CD1c-positive myeloid dendritic cell (primary cell): Measurements from ENCODE around the gene DLGAP1.
A peak's percentile ranks its signal among the peaks of the same experiment; 100 is the strongest.
"Not testable (repeated sequence)": the region's sequence is repeated elsewhere in the genome, so short reads cannot be mapped to it uniquely, and the experiment has no call there.

Experiments used
- DNase-seq: peaks from one replicate; pipeline ENCODE4 v3.0.0-alpha.2; 2016; ENCODE audit errors: extremely low spot score

Gene DLGAP1

DNA sequence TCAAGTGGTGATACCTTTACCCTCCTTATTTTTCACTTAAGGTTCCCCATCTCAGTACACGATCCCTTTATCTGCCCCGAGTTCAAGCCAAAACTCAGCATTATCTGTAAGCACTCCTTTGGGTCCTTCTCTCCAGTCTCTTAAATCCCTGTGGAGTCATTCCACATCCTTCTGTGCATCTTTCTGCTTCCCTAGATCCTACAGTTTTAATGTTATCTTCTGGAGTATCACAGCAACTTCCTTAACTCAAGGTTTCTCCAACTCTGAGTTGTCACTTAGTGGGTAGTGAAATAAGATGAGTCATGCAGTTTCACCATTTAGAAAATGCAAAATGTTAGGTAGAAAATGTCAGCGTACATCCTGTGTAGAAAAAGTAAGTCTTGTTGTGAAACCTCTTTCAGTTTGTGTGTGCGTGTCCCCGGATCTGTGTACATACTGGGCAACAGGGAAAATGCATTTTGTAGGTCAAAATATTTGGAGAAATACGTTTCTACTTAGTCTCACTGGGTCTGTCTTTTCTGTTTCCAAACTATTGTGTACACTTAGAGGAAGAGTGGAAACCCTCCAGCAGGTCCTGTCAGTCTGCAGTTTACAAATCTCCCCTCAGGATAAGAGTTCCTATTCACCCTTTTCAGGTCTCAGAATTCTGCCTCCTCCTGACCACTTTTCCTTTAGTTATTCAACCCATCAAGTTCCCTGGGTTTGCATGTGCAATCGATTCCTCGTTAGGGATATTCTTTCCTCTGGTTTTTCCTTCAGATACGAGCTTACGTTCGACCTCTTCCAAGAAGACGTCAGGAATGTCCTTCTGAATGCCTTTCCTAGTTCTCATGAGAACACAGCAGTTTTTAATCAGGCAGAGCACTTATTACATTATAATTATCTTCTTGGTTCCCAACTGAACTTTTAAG is 850.4 kb downstream of the DLGAP1 start:
- peak; percentile 92 for DNase-seq

DNA sequence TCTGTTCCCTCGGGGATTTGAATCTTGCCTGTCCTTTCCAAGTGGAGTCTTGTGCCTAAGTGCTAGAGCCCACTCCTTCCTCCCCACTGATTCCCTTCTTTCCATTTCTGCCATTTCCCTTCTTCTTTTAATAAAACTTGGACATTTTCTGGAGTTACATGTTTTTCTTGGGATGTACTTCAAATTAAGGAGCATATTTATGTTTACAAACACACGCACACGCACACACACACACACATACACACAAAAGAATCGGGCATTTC is 850.9 kb downstream of the DLGAP1 start:
- DNase-seq: no peak

DNA sequence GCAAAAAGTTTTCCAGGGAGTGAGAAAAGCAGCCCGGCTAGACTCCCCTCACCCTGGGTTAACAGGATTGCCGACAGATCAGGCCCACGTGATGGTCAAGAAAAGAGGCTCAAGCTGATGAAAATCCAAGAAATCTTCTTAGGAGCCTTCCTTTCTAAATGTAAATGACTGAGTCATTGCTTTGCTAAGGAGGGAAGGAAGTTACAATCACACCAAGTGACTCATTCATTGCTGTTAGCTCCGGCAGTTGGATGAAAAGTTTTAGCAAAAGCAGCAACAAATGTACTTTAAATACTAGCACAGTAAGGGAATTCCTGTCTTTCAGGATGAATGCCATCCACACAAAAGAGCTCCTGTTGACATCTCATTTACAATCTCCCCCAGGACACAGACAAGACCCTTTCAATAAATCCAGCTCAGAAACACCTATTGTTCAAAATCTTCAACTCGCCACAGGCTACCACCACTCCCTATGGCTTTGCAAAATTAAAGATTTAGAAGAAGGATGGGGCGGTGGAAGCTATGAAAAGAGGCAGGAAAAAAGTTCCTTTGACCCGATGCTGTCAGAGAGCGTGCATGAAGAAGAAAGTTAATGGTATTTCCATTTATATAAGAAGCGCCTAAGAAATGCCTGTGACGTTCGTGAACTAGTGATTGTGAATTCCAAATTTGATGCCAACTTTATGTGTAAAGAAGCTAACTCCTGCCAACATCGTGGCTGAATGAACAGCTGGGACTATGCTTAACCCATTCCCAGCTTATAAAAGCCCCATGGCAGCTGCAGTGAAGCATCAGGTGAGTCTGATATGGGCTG is 851.5 kb downstream of the DLGAP1 start:
- DNase-seq: peak; percentile 87

DNA sequence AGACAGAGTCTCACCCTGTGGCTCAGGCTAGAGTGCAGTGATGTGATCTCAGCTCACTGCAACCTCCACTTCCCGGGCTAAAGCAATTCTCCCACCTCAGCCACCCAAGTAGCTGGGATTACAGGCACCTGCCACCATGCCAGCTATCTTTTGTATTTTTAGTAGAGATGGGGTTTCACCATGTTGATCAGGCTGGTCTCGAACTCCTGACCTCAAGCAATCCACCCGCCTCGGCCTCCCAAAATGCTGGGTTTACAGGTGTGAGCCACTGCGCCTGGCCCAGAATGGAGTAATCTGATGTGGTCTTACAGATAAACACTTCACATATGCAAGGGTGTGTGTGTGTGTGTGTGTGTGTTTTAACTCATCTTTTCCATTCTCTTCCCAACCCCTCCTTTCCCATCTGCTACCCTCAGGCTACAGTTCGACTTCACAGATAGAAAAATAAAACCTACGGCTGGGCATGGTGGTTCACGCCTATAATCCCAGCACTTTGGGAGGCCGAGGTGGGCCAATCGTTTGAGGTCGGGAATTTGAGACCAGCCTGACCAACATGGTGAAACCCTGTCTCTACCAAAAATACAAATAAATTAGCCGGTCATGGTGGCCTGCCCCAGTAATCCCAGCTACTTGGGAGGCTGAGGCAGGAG is 853.9 kb downstream of the DLGAP1 start:
- DNase-seq: not testable (repeated sequence)

GRCh38 chr18:3599861-3600260 is 855.2 kb downstream of the DLGAP1 start:
- no peak for DNase-seq

- no peak for DNase-seq
These were observed 855.9 kb downstream of the DLGAP1 start for GRCh38 chr18:3599195-3599594.

DNA sequence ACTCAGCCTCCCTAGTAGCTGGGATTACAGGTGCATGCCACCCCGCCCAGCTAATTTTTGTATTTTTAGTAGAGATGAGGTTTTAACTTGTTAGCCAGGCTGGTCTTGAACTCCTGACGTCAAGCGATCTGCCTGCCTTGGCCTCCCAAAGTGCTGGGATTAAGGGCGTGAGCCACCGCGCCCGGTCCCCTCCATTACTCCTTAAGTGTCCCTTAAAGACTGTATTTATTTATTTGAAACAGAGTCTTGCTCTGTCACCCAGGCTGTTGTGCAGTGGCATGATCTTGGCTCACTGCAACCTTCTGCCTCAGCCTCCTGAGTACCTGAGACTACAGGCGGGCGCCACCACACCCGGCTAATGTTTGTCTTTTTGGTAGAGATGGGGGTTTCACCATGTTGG is 856.5 kb downstream of the DLGAP1 start:
- no peak for DNase-seq

GRCh38 chr18:3597409-3598357 is 857.4 kb downstream of the DLGAP1 start:
- no peak for DNase-seq

DNA sequence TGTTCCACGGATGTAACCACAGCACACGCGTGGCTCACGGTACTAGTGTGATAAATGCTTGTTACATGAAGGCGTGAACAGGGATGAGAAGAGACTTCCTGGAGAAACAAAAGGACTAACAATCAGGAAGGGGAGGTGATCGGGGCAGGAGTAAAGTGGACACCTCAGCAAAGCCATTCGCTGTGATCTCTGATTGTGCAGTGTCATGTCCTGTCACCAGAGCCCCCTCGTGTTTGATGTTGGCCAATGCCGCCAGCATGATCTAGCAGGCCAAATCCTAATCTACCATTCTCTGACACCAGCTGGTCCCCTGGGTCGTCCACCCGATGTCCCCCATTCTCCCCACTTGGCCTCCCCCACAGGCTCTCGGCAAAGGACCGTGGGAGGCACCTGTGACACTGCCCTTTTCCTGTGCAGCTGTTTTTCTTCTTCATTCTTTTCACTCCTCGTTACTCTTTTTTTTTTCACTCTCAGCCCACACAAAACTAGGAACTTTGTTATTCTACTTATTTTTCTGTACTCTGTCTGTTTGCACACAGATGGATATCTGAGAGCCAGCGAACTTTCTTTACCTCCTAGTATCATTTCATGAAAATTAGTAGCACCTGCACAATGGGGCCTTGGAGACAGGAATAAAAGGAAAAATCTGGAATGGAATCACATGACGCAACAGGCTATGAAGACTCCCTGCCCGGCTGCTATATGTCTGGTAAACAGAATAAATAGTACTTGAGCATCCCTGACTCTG is 858.3 kb downstream of the DLGAP1 start:
- peak; percentile 73 for DNase-seq

DNA sequence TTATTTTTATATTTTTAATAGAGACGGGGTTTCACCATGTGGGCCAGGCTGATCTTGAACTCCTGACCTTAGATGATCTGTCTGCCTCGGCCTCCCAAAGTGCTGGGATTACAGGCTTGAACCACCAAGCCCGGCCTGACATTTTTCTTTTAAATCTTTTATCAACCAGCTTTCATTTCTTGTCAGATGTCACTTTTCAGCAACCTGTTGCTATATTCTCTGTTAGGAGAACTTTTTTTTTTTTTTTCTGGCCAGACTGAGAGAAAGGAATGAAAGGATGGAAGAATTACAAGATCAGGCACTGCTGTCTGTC is 858.8 kb downstream of the DLGAP1 start:
- DNase-seq: no peak

- peak; percentile 89 for DNase-seq
These were observed 859.5 kb downstream of the DLGAP1 start for GRCh38 chr18:3595369-3596273.

GRCh38 chr18:3594760-3595368 is 860.2 kb downstream of the DLGAP1 start:
- peak; percentile 52 for DNase-seq

DNA sequence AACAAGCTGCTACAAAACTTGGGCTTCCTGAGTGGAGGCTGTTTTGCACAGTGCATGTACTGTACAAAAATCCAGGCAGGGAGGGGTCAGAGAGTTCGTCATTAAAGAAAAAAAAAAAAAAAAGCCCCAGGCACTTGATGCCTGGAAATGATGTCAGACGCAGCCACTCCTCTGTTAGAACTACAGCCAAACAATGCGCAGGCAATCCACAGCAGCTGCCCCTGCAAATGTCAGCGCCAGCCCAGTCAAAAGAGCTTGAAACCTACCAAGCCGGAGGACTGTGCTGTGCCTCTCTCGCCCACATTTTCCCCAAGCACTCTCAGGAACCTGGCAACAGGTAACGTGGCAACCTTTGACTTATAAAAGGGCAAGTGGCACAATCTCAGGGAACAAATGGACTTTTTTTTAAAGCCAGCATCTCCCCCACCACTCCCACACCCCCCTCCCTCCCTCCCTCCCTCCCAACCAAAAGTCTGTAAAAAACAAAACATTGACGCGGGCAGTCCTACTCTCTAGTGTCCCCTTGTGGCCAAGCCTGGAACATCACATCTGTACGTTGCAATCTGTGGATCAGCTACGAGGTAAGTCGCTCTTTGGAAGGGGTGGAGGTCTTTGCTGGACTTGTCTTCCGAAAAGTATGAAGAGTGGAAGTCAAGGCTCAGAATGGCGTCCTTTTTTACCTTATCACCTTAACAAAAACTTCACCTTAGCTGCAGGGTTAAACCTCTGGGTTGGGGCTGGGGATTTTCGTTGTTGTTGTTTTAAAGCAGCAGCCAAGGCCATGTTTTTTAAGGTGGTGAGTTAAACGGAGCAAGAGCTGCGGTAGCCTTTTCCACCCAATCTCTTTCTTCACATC is 861.0 kb downstream of the DLGAP1 start:
- peak; percentile 89 for DNase-seq

DNA sequence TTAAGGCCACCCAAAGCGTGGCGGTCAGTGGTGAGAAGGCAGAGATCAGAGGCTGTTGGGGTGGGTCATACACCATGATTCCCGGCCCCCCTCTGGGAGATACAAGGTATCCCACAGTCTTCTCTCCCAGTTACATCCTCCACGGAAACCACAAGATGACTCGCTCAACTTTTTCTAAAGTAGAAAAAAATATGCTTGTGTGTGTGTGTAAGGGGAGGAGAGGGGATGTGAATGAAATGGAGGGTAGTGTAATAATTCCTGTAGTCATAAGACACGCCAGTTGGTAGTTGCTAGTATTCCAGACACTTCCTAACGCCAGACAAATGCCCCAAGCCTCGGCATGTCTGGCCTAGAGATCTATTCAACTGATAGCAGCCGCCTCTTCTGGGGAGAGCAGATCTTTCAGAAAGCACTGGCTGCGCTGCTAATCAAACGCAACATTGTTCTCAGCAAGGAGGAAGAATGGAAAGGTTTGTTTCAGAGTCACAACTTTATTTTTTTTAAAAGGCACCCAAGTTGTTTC is 861.7 kb downstream of the DLGAP1 start:
- no peak for DNase-seq

DNA sequence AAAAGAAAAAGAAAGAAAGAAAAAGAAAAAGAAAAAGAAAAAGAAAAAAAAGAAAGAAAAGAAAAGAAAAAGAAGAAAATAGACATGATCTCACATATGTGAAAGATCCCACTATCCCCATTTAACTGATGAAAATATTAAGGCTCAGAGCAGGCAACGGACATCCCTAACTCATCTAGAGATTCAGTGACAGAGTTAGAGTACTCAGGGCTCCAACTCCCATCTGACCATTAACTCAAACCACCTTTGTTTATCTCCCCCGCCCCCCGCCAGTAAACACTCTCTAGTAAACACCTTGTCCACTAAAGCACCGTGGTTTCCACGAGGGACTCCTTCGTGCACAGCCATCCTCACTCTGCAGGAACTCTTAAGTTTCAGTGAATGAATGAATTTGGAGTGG is 862.2 kb downstream of the DLGAP1 start:
- DNase-seq: no peak

GRCh38 chr18:3590096-3590630 is 864.9 kb downstream of the DLGAP1 start:
- DNase-seq: no peak

GRCh38 chr18:3585656-3586509 is 869.2 kb downstream of the DLGAP1 start:
- DNase-seq: peak; percentile 81
